Measurements from ENCODE around the gene SLC51A. TPM values are rescaled to one million over a fixed set of nuclear protein-coding genes. Genes with fewer than 3 reads are reported as not detected.

The SLC51A gene
- total RNA-seq, 4 donors from 2014 or later: 25.6 to 284 (median 204) TPM

- H3K4me1 ChIP-seq: peaks cover 0 to 34% (median 0%) of the 10 kb centered on the region in 4 donors
- no peaks in the 10 kb centered on the region for H3K27me3 ChIP-seq
- H3K36me3 ChIP-seq: no peaks in the 10 kb centered on the region
- H3K4me3 ChIP-seq: peak overlapping the region in 1 of 4 donors; percentile 57
- TF ChIP-seq CTCF (IDR thresholded peaks at IDR 0.05) (no peak), POLR2A (IDR thresholded peaks at IDR 0.05) (no peak)
- DNase-seq: peak in 1 of 3 donors; percentile 43
- peak overlapping the region in 2 of 4 donors; percentile 36 to 54 for H3K27ac ChIP-seq
- H3K9me3 ChIP-seq: no peaks in the 10 kb centered on the region
Observed at GRCh38 chr3:196219970-196220311, 3.6 kb downstream of the SLC51A start.

GRCh38 chr3:196220587-196220986 is 4.3 kb downstream of the SLC51A start:
- H3K4me3 ChIP-seq: no peak overlapping the region
- no peaks in the 10 kb centered on the region for H3K36me3 ChIP-seq
- peaks cover 0 to 28% (median 0%) of the 10 kb centered on the region in 4 donors for H3K4me1 ChIP-seq
- no peak for TF ChIP-seq POLR2A (IDR thresholded peaks at IDR 0.05)
- TF ChIP-seq CTCF (IDR thresholded peaks at IDR 0.05): no peak
- H3K27ac ChIP-seq: no peak overlapping the region
- DNase-seq: peak in 1 of 3 donors; percentile 48
- H3K27me3 ChIP-seq: no peaks in the 10 kb centered on the region
- no peaks in the 10 kb centered on the region for H3K9me3 ChIP-seq

GRCh38 chr3:196220991-196221390 is 4.7 kb downstream of the SLC51A start:
- no peak overlapping the region for H3K27ac ChIP-seq
- peaks cover 0 to 24% (median 0%) of the 10 kb centered on the region in 4 donors for H3K4me1 ChIP-seq
- H3K4me3 ChIP-seq: no peak overlapping the region
- no peaks in the 10 kb centered on the region for H3K36me3 ChIP-seq
- no peaks in the 10 kb centered on the region for H3K9me3 ChIP-seq
- no peaks in the 10 kb centered on the region for H3K27me3 ChIP-seq
- DNase-seq: no peak
- TF ChIP-seq POLR2A (IDR thresholded peaks at IDR 0.05) (no peak), CTCF (IDR thresholded peaks at IDR 0.05) (no peak)

- no peak overlapping the region for H3K27ac ChIP-seq
- TF ChIP-seq CTCF (IDR thresholded peaks at IDR 0.05) (no peak), POLR2A (IDR thresholded peaks at IDR 0.05) (no peak)
- peaks cover 0 to 22% (median 0%) of the 10 kb centered on the region in 4 donors for H3K4me1 ChIP-seq
- DNase-seq: no peak
- H3K36me3 ChIP-seq: no peaks in the 10 kb centered on the region
- no peaks in the 10 kb centered on the region for H3K27me3 ChIP-seq
- no peaks in the 10 kb centered on the region for H3K9me3 ChIP-seq
- H3K4me3 ChIP-seq: no peak overlapping the region
Observed at GRCh38 chr3:196222876-196223595, 6.7 kb downstream of the SLC51A start.

GRCh38 chr3:196225086-196225485 is 8.8 kb downstream of the SLC51A start:
- Histone ChIP-seq H3K36me3 (peaks cover 0 to 3% (median 0%) of the 10 kb centered on the region in 3 donors), H3K9me3 (no peaks in the 10 kb centered on the region), H3K4me1 (peaks cover 0 to 4% (median 0%) of the 10 kb centered on the region in 4 donors), H3K27me3 (no peaks in the 10 kb centered on the region), H3K4me3 (no peak overlapping the region), H3K27ac (no peak overlapping the region)
- TF ChIP-seq POLR2A (IDR thresholded peaks at IDR 0.05) (no peak), CTCF (IDR thresholded peaks at IDR 0.05) (no peak)
- no peak for DNase-seq

Measured in Peyer's patch (tissue), 4 donors.